Fibroblast of skin of right biceps (primary cell): ENCODE results near the gene DTNA.

Experiments
- DNase-seq: peaks from one replicate; pipeline ENCODE4 v3.0.0-alpha.2; 2013

The DTNA gene

GRCh38 chr18:34726286-34727004 is 16.3 kb downstream of the DTNA start:
- DNase-seq = no peak

DNA sequence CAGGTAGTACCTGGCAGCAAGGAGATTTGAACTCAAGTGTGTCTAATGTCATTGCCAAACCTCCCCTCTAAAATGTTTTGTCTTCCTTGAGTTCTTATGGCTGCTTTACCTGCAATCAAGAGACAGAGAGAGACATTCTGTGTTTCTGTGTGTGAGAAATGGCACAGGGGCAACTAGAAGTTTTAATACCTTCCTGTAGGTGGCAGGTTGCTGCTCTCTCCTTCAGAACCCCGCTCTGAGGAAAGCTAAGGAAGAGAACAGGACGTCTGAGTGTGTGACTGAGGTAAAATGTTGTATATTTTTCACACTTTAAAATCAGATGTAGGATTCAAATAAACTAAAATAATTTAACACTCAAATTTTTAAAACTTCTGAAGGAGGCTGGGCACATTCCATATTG is 19.2 kb downstream of the DTNA start:
- peak; percentile 48 for DNase-seq

DNA sequence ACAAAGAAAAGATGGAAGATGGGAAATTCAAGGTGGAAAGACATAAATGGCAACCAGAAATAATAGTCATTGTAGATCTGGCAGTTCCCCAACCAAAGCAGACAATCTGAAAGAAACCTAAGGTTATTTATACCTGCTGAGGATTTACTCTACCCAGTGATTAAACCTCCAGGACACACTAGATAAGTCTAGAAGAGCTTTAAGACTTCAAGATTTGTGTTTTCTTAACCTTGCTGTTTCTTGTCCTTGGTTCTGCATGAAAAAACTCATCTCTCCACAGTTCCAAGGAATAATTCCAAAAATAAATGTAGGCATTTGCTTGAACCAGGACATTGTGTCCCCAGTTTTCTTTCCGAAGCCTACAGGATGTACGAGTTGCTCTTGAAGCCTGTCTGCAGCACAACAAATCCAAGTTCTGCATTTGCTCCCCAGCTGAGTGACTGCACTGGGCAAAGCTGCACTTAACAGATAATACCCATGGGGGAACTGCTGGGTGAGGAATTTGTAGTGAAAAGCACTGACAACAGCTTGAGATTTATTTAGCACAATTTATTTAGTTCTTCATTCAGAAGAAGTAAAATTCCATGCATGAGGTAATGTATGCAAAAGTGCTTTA is 19.8 kb downstream of the DTNA start:
- DNase-seq = no peak

GRCh38 chr18:34730774-34731173 is 20.7 kb downstream of the DTNA start:
- no peak for DNase-seq

DNA sequence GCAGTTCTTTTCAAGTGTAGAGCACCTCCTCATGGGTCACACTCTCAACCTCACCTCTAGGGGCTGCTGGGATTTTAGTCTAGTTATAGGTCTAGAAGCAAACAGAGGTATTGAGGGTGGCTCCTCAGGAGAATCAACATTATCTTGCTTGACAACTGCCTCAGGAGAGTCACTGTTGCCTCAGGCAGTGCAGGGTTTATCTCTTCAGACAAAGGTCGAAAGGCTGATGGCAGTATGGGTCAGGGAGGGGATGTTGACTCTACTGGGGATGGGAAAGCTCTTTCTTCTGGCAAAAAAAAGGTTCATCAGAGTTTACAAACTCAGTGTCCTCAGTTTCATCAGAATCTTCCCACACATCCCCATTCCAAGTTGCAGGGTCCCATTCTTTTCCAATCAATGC is 24.0 kb downstream of the DTNA start:
- DNase-seq = no peak

DNA sequence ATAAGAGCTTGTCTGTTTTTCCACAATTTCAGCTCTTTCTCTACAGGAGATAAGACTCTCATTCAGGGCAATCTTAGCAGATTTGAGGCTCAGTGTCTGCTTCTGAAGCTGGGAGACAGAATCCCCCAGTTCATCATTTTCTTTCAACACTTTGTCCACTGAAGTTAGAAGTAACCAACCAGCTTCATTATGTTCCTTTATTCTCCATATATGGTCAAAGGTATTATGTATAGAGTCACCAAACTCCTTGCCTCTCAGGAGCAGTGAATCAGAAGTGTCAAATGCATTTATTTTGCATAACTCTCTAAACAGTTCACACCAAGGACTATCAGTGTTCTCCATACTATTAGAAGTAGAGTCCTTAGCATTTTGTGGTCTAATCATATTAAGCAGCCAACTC is 24.4 kb downstream of the DTNA start:
- DNase-seq = peak; percentile 59

GRCh38 chr18:34738175-34738894 is 28.2 kb downstream of the DTNA start:
- peak; percentile 62 for DNase-seq

DNA sequence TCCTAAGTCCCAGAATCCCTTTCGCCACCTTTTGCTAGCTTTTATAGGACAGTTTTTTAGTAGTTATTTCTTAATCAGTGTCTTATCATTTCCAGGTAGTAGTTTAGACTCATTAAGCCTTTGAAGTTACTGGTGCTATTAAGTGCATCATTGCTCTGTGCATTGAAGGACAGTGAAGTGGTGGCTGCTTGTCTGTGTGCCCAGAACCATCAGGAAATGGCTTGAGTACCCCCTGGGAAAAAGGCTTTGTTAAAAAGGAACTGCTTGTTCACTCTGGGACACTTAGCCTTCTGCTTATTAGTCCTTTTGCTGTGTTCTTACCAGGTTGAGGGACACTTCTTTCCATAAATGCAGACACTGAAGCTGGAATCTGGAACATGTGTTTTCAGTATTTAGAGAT is 30.0 kb downstream of the DTNA start:
- no peak for DNase-seq

- DNase-seq = no peak
Measured at GRCh38 chr18:34740724-34741123, 30.6 kb downstream of the DTNA start.

GRCh38 chr18:34741401-34741800 is 31.3 kb downstream of the DTNA start:
- no peak for DNase-seq

DNA sequence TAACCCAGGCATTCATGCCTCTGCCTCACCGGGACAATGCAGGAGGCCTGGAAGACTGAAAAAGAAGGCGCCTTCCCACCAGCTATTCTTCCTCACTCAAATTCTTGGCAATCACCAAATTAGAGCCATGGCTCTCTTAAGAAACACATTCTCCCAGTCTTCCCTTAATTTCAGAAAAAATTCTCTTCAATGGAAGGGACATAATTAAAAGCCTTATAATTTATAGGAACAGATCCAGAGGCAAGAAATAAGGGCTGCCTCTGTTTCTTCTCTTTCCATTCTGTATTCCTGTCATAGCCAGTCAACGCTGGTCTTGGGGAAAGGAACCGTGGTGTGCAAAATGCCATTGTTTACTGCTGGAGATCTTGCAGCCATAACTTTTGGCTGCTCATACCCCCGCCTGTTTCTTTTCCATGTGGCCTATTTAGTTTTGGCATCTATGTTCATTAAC is 32.8 kb downstream of the DTNA start:
- no peak for DNase-seq

- DNase-seq = no peak
Measured at GRCh38 chr18:34744569-34744968, 34.5 kb downstream of the DTNA start.

GRCh38 chr18:34746614-34747013 is 36.5 kb downstream of the DTNA start:
- no peak for DNase-seq

DNA sequence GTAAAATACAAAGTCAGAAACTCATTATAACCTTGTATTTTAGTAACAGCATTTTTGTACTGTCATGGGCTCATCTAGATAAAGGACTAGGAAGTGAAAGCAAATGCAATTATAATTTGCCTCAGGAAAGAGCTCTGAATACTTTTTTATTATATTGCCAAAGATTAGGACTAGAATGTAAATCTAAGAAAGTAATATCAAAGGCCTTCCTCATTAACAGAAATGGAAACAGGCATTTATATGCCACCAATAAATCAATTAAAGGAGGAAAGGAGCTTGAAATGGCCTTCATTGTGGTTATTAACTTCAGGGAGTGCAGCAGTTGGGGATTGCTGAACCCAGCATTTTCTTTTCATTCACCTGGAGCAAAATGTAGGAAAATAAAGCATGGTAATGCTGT is 39.6 kb downstream of the DTNA start:
- no peak for DNase-seq

DNA sequence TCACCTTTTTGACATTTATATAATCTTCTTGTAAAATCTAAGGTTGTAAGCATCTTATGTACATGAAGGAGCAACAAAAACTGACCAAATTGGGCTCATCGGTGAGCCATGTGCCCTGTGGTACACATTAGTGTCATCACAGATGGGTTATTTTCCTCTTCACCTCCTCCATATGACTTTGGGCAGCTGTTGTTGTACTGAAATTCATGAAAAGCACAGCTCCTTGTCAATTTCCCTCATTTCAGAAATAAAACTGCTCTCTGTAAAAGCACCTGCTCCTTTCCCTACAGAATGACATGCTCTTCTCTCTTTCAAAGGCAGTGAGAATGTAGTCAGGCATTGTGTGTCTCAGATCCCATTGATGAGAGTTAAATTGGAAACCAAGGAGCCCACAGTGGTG is 42.0 kb downstream of the DTNA start:
- DNase-seq = no peak

DNA sequence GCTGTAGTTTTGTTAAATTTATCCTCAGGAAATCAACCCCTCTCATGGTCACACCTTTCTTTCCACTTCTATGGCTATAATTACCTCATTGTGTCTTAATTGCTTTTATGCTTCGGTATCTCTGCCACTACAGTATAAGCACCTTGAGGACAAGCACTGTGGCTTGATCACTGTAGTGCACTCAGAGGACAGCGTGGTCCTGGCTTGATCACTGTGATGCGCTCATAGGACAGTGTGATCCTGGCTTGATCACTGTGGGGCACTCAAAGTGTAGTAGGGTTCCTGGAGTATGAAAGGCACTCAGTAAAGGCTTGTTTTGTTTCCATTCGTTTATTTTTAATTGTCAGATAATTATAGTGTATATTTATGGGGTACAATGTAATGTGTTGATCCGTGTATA is 44.2 kb downstream of the DTNA start:
- DNase-seq = no peak

DNA sequence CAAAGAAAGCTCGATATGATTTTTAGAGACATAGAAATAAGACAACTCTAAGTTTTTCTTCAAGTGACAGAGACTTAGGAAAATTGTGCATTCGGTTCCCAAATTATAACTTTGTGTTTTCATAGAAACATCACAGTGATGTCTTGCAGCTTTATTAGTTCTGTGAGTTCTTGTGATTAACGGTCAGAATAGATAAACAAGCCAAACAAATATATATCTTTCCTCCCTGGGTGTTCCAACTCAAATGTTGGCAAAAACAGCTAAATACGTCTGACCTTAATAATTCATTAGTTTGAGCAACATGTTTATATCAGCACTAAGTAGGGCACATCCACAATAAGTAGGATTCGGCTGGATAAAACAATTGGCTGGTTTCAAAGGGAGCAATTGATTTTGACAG is 47.6 kb downstream of the DTNA start:
- no peak for DNase-seq

GRCh38 chr18:34758378-34758948 is 48.4 kb downstream of the DTNA start:
- DNase-seq = no peak

DNA sequence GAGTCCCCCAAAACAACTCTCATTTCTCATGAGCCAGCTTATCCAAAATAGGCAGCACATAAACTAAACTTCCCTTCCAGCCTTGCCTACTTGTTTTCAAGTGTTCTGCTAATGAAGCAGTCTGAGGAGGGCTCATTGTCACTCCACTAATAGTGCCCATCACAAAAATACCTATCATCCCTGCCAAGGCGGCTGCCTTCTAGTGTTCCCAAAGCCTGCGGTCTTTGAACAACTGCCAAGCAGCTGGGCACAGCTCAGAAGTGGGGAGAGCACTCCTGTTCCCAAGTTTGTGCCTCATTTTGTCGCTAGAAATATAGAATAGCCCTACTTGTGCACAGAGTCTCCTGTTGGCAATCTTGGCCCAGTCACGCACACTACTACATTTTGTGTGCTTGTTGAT is 50.3 kb downstream of the DTNA start:
- no peak for DNase-seq

- no peak for DNase-seq
Measured at GRCh38 chr18:34764451-34764850, 54.4 kb downstream of the DTNA start.

GRCh38 chr18:34767601-34768027 is 57.5 kb downstream of the DTNA start:
- peak; percentile 94 for DNase-seq

DNA sequence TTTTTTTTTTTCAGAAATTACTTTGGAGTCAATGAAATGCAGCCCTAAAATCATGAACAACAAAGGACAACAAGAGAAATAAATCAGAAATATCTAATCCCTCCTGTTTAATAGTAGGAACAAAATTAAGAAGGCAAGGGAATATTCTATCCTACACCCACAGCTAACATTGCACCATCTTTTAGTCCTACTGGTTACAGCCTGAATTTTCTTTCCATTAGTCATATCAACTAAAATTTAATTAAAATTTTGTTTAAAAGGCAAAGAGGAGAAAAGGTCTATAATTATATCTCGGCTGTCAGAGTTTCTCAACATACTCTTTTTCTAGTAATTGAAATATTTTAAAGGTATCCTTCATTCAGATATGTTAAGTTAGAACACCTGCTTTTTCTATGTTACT is 61.9 kb downstream of the DTNA start:
- peak; percentile 9 for DNase-seq

GRCh38 chr18:34772887-34773286 is 62.8 kb downstream of the DTNA start:
- peak; percentile 61 for DNase-seq

DNA sequence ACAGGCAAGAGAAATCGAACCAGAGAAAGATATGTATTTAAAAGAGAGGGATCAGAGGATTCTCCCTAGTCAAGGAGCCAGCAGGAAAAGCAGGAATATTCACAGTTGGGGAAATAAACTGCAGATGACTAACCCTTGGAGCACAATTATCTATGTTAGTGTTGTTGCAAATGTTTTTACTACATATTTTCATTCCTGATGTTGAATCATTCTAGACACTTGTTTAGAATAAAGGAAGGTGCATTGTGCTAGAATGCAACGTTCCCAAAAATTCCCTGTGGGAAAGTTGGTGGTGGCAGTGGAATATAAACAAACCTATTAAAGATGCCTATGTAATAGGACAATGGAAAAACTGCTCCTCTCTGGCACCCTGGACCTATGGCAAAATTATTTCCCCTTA is 63.3 kb downstream of the DTNA start:
- DNase-seq = peak; percentile 48
